ENCODE results near the gene UBE2E3.

UBE2E3 gene

DNA sequence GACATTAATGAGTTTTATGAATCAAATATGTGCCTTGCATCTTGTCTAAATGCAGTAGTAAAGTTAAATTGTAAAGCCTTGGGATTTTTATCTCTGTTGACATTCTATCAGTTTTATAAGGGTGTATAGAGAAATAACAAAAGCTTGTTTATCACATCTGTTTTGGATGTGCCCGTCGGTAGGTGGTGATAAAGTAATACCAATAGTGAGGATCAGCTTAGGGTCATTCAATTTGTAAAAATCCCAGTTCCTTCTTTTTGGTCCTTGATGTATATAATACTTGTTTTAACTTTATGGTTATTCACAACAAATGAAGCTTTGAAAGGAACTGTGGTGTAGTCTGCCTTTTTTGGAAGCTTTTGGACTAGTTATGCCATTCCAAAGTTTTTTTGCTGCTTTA is 12.6 kb downstream of the UBE2E3 start:
- no peak for DNase-seq (ENCODE audit: low spot score)
- TF ChIP-seq, protein P1, sequence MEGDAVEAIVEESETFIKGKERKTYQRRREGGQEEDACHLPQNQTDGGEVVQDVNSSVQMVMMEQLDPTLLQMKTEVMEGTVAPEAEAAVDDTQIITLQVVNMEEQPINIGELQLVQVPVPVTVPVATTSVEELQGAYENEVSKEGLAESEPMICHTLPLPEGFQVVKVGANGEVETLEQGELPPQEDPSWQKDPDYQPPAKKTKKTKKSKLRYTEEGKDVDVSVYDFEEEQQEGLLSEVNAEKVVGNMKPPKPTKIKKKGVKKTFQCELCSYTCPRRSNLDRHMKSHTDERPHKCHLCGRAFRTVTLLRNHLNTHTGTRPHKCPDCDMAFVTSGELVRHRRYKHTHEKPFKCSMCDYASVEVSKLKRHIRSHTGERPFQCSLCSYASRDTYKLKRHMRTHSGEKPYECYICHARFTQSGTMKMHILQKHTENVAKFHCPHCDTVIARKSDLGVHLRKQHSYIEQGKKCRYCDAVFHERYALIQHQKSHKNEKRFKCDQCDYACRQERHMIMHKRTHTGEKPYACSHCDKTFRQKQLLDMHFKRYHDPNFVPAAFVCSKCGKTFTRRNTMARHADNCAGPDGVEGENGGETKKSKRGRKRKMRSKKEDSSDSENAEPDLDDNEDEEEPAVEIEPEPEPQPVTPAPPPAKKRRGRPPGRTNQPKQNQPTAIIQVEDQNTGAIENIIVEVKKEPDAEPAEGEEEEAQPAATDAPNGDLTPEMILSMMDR (IDR thresholded peaks at IDR 0.05; ENCODE audit: extremely low read depth, insufficient read depth, missing control alignments), result no peak
- in situ Hi-C loops (cut with MboI; ENCODE audit: low pct_unique_long_range_greater_than_20kb, low sequenced_read_pairs, unreplicated experiment), result no loop called here

DNA sequence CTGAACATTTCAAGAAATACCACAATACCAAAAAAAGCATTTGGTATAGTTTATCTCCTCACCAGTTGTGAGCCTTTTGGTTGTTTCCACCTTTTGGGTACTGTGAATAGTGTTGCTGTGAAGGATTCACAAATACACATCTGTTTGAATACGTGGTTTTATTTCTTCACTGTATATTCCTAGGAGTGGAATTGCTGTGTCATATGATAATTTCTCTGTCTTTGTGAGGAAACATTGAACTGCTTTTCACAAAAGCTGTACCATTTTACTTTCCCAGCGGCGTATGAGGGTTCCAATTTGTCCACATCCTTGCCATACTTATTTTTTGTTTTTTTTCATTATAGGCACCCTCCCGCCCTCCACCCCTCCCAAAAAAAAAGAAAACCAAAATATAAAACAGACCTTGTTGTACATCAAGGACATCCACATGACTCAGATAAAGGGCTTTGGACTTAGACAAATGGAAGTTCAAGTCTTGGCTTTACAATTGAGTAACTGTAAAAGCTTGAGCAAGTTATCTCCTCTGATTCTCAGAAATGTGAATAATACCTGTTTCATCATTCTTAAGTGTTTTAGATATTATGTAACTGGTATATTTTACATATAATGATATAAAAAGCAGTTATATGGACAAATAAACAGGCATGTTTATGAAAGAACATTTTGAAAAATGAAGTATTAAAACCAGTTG is 19.0 kb downstream of the UBE2E3 start:
- in situ Hi-C loops (cut with MboI; ENCODE audit: low pct_unique_long_range_greater_than_20kb, low sequenced_read_pairs, unreplicated experiment), result no loop called here
- no peak for DNase-seq (ENCODE audit: low spot score)

DNA sequence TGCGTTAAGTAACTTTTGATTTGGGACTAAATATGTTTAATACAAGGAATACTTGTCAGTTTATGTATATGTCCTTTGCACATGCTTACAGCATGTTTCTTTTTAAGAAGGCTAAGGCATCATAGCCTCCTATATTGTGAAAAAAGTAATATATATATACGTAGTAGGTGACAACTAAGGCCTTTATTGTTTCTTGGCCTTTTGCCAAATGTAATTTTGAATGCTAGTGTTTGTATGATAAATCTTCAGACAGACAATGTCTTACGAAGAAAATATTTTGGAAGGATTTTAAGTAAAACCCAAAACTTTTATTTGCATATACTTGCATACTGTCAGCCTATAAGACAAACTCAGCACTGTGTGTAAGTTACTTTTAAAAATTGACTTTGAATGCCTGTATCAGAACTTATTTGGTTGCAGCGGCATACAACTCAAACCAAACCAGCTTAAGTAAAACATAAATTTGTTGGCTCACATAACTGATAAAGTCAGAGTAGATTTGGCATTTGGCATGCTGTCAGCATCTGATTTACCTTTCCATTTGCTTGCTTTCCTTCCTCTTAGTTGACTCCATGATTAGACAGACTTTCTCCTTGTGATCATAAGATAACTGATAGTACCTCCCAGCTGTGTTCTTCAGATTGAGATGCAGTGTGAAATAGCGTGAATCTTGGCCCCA is 24.4 kb downstream of the UBE2E3 start:
- TF ChIP-seq, protein P1 (IDR thresholded peaks at IDR 0.05; ENCODE audit: extremely low read depth, insufficient read depth, missing control alignments), result no peak
- in situ Hi-C loops (cut with MboI; ENCODE audit: low pct_unique_long_range_greater_than_20kb, low sequenced_read_pairs, unreplicated experiment), result no loop called here
- DNase-seq (ENCODE audit: low spot score), result no peak

More for the DNA sequence above, 19.0 kb downstream of the UBE2E3 start:
- TF ChIP-seq, protein P1 (IDR thresholded peaks at IDR 0.05; ENCODE audit: extremely low read depth, insufficient read depth, missing control alignments), result no peak

DNA sequence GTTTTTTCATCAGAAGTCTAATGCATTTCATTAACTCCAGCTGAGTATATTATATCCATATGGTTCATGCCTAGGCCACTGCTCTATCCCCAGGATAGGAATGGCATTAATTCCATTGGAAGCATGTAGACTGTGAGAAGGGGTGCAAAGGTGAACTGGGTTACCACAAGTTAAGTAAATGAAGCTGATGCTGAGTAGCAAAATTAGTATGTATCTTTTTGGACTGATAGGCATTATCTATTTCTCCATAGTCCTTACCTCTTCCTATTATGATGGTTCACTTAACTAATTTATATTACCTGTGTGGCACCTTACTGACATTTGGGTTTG is 24.9 kb downstream of the UBE2E3 start:
- in situ Hi-C loops (cut with MboI; ENCODE audit: low pct_unique_long_range_greater_than_20kb, low sequenced_read_pairs, unreplicated experiment), result no loop called here
- no peak for DNase-seq (ENCODE audit: low spot score)
- TF ChIP-seq, protein P1 (IDR thresholded peaks at IDR 0.05; ENCODE audit: extremely low read depth, insufficient read depth, missing control alignments), result no peak

DNA sequence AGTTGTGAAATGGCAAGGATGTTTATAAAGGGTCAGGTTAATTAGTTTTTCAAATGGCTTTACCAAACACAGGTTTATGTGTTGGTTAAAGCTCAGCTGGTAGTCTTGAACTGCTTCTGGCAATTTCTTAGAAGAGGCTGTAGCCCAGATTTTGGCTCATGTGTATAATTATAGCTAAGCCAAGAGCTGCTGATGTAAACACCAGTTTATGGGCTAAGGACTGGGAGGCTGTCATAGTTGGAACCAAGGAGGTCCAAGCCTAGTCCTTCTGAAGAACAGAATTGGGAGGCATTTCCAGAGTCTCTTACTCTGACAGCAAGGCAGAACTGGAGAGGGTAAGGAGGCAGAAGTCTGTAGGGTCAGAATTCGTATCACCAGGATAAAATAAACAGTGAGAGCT is 25.4 kb downstream of the UBE2E3 start:
- TF ChIP-seq, protein P1 (IDR thresholded peaks at IDR 0.05; ENCODE audit: extremely low read depth, insufficient read depth, missing control alignments), result no peak
- no peak for DNase-seq (ENCODE audit: low spot score)
- in situ Hi-C loops (cut with MboI; ENCODE audit: low pct_unique_long_range_greater_than_20kb, low sequenced_read_pairs, unreplicated experiment), result no loop called here

DNA sequence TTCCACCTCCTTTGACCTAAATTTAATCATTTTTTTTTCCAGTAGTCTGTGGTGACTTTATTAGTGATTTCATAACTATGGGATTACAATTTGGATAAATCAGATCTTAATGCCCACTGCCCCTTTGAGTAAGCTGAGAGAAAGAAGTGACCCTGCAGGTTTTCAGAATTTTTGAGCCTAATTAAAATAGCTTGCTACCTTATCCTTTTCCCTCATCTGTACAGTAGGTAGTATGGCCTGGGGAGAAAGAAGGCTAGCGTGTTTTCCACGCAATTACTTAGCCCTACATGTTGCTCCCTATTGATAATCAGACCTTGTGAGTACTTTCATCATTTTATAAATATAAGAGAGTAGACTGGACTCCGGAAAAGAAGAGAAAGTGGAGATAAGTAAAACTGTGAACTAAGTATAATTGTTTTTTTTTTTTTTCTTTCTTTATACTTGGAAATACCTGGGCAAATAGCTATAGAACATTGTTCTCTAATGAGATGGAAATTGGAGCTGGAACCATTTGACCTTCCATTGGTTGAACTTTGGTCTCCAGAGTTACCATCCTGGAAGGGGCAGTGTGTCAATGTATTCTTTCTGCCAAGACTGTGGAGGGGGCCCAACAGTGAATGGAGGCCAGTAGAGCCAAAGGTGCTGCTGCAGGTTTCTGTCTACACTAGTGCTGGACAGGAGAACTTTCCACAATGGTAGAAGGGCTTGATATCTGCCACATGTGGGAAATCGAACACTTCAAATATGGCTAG is 26.9 kb downstream of the UBE2E3 start:
- TF ChIP-seq, protein P1 (IDR thresholded peaks at IDR 0.05; ENCODE audit: extremely low read depth, insufficient read depth, missing control alignments), result no peak
- in situ Hi-C loops (cut with MboI; ENCODE audit: low pct_unique_long_range_greater_than_20kb, low sequenced_read_pairs, unreplicated experiment), result no loop called here
- no peak for DNase-seq (ENCODE audit: low spot score)

Measured in GM13977 (cell line).